ENCODE data around the gene IDH3A.

GRCh38 chr15:78149805-78150751 lies 916 bp downstream of the IDH3A start:
- TF ChIP-seq, protein P1, sequence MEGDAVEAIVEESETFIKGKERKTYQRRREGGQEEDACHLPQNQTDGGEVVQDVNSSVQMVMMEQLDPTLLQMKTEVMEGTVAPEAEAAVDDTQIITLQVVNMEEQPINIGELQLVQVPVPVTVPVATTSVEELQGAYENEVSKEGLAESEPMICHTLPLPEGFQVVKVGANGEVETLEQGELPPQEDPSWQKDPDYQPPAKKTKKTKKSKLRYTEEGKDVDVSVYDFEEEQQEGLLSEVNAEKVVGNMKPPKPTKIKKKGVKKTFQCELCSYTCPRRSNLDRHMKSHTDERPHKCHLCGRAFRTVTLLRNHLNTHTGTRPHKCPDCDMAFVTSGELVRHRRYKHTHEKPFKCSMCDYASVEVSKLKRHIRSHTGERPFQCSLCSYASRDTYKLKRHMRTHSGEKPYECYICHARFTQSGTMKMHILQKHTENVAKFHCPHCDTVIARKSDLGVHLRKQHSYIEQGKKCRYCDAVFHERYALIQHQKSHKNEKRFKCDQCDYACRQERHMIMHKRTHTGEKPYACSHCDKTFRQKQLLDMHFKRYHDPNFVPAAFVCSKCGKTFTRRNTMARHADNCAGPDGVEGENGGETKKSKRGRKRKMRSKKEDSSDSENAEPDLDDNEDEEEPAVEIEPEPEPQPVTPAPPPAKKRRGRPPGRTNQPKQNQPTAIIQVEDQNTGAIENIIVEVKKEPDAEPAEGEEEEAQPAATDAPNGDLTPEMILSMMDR (IDR thresholded peaks at IDR 0.05): no peak
- TF ChIP-seq POLR2AphosphoS5 (IDR thresholded peaks at IDR 0.05) (no peak), POLR2A (IDR thresholded peaks at IDR 0.05) (no peak)
